ENCODE data around the gene STARD13.

DNA sequence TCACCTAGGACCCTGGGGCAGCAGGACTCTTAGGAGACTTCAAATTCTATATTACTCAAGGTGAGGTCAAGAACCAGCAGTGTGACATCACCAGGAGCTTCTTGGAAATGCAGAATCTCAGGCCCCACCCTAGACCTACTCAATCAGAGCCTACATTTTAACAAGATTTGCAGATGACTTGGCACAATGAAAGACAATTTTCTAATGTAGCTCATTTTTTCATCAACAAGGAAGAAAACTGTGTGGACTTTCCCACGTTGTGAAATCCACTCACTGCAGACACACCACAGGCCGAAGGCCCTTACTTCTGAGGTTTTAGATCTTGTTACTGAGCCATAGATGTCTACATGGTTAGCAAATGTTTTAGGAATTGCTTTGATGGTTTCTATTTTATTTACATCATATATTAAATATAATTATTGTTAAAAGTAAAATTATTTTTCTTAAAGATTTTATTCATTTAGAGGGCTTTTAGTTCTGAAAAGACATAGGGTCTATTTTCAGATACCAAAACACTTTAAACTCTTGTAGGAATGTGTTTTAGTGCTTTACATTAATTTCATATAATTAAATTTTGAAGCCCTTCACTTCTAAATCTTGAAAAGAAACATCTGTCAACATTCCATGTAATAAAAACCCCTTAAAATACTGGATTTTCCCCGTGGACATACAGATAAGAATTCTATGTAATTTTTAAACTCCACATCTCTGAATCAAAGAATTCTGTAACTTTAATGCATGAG lies 18.5 kb upstream of the STARD13 start:
- TF ChIP-seq TAF1 (IDR thresholded peaks at IDR 0.05; ENCODE audit: low read depth) (no peak), CEBPB (IDR thresholded peaks at IDR 0.05) (no peak), YY1 (IDR thresholded peaks at IDR 0.05; ENCODE audit: low read depth) (no peak)

Measured in Ishikawa (cell line).